Measurements from ENCODE around the gene COG1.

Gene COG1

DNA sequence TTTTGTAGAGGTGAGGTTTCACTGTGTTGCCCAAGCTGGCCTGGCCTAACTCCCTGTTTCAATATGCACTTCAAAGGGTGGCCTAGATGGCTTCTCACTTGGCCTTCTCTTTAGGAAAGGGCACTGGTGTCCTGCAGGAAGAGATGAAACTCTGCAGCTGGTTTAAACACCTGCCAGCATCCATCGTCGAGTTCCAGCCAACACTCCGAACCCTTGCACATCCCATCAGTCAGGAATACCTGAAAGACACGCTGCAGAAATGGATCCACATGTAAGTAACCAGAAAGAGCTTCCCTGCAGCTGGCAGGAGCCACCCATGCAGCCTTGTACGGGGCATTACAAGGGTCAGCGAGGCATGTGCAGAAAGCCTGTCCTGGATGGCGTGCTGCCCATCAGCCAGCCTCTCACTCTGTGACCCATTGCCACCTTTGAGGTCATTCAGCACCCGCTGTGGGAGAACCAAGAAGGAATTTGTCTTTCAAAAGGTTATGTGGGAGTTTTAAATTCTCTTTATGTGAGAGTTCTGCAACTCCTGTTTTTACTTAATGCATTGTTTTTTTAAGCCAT lies 7.0 kb downstream of the COG1 start:
- no peak for DNase-seq

DNA sequence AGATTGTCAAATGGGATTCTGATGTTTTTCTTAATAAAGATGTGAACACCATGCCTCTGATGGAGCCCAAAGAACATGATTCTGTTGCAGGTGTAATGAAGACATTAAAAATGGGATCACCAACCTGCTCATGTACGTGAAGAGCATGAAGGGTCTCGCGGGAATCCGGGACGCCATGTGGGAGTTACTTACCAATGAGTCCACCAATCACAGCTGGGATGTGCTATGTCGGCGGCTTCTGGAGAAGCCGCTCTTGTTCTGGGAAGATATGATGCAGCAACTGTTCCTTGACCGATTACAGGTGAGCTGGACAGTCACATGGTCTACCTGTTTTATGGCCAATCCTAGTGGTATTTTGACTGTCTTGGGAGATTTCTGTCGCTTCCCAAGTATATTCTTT lies 7.6 kb downstream of the COG1 start:
- DNase-seq: no peak

DNA sequence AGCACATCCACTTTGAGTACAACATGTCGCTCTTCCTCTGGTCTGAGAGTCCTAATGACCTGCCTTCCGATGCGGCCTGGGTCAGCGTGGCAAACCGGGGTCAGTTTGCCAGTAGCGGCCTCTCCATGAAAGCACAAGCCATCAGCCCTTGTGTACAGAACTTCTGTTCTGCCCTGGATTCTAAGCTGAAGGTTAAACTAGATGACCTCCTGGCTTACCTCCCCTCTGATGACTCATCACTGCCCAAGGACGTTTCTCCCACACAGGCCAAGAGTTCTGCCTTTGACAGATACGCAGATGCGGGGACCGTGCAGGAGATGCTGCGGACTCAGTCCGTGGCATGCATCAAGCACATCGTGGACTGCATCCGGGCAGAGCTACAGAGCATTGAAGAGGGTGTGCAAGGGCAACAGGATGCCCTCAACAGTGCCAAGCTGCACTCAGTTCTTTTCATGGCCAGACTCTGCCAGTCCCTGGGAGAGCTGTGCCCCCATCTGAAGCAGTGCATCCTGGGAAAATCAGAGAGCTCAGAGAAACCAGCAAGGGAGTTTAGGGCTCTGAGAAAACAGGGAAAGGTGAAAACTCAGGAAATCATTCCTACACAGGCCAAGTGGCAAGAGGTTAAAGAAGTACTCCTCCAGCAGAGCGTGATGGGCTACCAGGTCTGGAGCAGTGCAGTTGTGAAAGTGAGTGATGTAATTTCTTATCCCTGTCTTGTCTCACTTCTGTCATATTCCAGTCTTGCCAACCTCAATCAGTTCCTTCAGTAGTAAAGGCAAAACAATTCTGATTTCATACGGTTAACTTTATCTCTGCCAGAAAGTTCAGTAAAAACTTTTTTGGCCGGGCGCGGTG lies 8.6 kb downstream of the COG1 start:
- no peak for DNase-seq

DNA sequence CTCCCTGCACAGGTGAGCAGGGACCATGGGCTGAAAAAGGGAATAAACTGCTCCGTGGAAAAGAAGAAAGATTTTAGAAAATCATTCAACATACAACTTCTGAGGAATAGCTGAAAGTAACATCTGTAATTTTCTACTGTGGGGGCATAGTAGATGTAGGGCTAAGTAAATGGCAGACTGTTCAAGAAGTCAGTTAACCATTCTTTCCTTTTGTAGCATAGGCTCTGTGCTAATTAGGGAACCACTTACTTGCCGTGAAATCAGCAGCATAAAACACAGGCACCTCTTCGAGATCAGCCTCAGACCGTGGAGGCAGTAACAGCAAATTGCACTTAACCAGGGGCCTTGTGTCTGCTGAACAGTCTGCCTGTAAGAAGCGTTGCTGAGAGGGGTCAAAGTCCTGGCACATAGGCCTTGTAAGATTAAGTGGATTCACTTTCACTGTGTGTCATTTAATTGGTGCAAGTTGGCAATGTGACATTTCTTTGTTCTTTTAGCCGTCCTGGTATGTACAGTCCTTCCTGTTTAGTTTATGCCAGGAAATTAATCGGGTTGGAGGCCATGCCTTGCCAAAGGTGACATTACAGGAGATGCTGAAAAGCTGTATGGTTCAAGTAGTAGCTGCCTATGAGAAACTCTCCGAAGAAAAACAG lies 10.4 kb downstream of the COG1 start:
- DNase-seq: no peak

DNA sequence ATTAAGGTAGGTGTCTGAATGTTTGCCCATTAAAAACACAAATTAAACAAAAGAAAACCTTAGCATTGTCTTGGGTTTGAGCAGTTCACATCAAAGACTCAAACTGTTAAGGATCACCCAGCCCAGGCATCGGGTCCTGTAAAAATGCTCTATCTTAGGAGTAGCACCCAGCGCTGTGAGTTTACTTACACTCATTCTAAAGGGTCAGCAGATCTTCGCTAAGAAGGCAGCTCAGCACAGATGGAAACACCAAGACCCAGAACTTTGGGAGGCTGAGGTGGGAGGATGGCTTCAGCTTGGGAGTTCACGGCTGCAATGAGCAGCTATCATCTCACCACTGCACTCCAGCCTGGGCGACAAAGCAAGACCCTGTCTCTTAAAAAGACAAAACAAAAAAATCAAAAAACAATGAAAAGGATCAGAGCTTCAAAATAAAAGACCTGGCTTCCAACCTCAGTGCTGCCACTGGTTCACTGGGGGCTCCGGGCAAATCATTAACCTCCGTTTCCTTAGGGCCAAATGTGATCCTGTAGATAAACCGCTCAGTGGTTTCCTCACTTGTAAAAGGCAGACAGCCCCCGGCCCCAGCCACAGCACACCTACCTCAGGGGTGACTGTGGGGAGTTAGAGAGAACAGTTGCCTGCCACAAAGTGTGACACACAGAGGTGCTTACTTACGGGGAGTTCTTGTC lies 11.1 kb downstream of the COG1 start:
- DNase-seq: no peak

DNA sequence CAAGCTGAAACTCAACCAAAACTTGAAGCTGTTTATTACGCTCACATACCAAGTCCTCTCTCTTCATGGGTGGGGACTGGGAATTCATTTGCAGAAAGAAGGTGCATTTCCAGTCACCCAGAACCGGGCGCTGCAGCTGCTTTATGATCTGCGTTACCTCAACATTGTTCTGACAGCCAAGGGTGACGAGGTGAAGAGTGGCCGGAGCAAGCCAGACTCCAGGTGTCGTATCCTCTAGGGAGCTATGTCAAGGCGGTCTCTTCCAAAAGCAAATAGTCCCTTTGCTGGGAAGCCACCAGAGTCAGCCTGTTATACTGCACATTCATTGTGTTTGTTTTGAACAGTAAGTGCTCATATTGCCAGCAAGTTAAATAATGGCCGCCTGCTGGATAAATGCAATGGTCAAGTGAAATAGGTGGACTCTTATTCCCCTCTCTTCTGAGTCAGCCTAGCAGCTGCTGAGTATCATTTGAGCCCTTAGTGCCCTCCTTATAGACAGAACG lies 12.7 kb downstream of the COG1 start:
- no peak for DNase-seq

DNA sequence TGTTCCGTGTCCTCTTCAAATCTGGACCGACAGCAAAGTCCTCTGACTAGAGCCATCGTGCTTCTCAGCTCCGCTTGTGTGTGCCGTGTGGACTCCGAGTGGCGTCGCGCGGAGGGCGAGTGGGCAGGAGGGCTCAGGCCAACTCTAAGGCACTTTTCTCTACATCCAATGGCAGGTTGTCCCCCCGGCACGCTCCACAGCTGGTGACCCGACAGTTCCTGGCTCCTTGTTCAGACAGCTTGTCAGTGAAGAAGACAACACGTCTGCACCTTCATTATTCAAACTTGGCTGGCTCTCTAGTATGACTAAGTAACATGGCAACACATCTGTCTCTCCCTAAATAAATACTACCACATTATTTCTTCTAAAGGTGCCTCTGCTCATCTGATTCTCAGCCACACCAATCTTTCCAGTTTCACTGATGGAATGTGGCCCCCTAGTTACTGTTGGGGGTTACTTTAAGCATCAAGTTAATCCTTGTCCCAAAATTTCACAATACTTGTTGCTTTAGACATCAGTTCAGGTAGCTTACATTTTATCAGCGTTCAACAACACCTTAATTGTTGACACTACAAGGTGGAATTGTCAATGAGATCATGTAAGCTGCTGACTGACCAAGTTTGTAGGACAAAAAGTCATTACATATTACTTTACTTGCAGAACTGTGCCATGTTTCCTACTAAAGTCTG lies 15.4 kb downstream of the COG1 start:
- no peak for DNase-seq

DNA sequence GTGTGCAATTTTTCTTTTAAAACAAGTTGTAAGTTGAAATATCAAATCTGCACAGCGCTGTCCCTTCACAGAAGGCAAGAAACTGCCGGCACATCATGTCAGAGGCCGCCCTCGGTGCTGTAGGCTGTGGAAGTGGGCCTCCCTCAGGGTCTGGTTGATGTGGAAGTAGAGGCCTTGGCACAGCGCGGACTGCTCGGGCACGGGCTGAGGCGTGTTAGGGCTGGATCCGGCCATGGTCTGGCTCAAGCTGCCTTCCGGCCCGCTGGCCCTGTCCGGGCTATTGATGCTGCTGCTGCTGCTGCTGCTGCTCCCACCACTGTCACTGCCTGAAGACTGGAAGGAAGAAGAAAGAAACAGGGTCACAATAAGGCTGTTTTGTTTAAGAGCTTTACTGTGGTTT lies 16.6 kb downstream of the COG1 start:
- no peak for DNase-seq

DNA sequence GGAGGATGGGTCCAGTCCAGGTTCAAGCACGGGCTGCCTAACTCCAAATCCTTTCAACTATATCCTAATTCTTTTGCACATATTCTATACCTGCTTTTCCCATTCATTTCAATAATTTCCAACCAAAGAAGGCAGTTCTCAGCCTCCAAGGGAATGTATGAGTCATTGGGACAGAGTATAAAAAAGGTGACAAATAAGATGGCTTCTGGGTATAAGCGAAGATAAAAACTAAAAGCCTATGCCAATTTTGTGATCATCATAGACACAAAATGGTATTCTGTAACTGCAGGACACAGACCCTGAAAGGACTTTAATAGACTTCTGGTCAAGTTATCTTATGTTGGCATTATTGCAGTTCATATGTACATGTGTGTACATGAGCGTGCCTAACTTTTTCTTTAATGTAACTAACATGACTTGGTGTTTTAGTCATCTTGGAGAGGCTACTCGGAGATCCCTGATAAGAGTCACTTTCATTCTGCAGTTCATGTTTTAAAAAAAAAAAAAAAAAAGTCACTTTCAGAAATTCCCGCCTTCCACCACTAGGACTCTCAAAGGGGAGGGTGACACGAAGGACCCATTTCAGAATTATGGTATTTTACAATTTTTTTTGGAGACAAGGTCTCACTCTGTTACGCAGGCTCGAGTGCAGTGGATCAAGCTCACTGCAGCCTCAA lies 17.3 kb downstream of the COG1 start:
- DNase-seq: no peak

DNA sequence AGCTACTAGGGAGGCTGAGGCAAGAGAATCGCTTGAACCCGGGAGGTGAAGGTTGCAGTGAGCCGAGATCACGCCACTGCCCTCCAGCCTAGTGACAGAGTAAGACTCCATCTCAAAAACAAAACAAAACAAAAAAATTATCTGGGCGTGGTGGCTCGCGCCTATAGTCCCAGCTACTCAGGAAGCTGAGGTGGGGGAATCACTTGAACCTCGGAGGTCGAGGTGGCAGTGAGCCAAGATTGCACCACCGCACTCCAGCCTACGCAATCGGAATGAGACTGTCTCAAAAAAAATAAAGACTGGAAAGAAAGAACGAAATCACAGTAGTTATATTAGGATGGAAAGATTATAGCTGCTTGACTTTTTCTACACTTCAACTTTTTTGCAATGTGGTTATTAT lies 18.9 kb downstream of the COG1 start:
- no peak for DNase-seq

DNA sequence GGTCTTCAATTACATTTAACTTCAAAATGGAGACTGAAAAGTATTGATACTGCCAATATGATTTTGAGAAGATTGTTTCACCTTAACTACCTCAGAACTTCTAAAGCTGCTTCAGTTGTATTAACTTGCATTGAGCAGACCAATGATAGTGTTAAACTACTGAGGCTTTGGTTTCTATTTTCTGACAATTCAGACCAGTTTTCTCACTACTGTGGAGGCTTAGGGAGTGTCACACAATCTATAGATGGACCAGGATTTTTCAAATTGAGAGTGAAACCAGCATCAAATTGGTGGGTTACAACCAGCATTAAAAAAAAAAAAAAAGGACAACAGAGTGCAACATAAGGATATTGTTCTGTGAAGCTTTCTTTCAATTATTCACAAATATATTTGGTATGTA lies 21.2 kb downstream of the COG1 start:
- no peak for DNase-seq

DNA sequence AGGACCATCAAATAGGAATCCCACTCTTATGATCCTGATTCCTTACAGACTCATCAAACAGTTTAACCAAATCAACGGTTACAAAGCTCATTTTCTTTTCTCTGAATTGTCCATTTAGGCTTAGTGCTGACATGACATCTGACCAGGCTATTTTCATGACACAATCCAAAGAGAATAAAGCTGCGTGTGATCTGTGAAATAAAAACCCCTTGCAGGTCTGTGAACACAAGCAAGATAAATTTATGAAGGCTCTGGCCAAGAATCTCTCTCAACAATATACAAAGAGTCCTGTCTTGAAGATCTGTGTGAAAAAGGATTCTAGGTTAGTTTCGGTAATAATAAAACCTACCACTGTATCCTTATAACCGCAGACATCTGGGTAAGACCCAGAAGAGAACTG lies 22.0 kb downstream of the COG1 start:
- no peak for DNase-seq

DNA sequence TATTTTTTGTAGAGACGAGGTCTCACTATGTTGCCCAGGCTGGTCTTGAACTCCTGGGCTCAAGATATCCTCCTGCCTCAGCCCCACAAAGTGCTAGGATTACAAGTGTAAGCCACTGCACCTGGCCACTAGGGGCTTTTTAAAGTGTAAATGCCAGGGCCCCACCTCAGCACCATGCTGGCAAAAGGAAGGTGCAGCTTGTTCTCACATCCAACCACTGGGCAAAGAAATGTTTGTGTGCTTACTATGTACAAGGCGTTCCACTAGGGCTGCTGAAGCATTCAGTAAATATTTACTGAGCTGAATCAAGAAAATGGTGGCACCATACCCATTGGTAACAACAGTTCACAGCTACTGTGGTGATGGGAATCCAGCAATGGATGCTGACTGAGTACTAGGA lies 22.6 kb downstream of the COG1 start:
- DNase-seq: no peak

DNA sequence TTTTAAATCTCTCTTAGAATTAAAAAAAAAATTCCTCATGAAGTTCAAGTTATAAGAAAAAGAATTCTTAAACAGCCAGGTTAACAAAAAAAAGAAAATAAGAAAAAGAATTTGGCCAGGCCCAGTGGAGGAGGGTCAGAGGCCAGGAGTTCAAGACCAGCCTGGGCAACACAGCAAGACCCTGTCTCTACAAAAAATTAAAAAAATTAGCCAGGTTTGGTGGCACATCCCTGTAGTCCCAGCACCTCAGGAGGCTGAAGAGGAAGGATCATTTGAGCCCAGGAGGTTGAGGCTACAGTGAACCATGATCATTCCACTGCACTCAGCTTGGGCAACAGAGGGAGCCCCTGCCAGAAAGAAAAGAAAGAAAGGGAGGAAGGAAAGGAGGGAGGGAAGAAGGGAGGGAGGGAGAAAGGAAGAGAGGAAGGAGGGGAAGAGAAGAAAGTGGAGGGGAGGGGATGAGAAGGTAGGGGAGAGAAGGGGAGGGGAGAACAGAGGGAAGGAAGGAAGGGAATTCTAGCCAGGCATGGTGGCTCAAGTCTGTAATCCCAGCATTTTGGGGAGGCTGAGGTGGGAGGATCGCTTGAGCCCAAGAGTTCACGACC lies 30.9 kb downstream of the COG1 start:
- DNase-seq: no peak

DNA sequence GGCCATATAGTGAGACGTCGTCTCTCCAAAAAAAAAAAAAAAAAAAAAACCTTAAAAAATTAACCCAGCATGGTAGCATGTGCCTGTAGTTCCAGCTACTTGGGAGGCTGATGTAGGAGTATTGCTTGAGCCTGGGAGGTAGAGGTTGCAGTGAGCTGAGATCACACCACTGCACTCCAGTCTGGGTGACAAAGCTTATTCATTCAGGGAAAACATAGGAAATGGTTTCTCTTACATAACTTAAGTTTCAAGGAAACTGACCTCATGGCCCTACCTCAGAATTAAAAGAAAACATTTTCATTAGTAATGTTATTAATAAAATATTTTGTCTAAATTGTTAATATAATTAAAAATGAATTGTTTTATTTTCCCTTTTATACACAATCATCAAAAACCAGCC lies 31.4 kb downstream of the COG1 start:
- DNase-seq: no peak

DNA sequence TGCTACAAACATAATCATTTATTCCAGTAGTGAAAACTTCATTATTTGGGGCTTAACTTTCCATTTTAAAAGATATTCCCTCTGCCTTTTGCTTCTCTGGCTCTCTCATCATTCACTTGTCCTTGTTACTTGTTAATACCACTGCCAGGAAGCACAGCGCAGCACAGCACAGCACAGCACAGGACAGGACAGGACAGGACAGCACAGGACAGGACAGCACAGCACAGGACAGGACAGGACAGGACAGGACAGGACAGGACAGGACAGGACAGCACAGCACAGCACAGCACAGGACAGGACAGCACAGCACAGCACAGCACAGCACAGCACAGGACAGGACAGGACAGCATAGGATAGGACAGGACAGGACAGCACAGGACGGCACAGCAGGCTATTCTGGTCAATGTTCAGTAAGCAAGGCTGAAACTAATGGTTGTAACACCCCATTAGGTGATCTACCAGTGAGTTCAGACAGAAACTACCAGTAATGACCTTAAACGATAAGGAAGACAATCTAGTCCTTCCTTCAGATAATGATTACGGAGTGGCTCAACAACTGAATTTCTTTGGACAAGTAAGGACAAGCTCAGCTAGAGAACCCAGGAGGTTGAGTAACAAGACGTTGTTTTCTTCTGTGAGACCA lies 31.9 kb downstream of the COG1 start:
- no peak for DNase-seq

DNA sequence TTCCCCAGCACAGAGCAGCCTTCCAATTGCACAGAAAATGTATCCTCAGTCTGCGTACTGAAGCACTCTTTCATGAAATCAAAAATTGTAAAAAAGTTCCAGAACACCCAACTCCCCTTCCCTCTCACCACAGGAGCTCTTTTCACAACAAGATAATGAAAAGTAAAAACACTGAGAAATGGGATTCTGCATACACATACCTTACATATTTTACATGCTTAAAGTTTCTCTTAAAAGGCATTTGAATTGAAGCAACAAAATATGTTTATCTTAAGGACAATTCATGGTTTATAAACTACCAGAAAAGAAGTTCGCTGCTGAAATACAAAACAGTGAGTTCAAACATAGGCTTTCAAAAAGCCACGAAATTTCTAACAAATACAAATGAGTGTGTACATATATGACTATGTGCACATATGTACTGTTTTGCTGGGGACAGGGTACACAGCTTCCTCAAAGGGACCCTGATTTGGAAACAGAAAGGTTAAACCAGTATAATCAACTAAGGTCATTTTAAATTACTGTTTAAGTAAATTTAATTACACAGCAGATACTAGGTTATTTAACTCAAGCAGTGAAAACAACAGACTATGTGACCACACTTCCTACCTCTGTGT lies 33.8 kb downstream of the COG1 start:
- DNase-seq: no peak

DNA sequence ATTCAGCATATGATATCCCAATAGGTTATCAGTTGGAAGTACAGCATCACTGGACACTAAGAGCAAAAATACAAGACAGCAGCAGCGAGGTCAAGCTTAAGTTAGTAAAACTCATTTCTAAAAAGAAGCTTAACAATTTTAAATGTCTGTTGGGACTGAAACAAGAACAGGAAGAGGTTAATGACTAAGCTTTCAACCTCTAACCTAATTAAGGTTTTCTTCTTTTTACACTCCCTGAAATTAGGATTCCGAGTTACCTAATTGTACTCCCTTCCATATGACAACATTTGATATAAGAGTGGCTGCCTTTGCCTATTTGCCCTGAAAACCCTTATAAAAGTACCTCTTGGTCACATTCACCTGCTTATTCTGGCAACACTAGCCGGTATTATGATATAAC lies 34.5 kb downstream of the COG1 start:
- DNase-seq: no peak

DNA sequence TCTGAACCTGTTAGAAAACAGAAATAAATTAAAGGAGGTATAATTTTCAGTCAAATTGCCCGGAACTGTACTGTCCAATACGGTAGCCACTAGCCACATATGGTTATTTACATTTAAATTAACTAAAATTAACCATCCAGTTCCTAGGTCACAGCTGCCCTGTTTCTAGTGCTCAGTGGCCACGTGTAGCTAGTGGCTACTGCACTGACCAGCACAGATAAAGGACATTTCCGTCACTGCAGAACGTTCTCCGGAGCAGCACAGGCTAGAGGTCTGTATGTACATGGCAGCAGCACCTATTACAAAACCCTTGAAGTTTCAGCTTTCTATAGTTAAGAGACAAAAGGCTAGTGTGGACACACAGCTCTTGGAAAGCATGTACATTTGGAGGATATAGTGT lies 35.1 kb downstream of the COG1 start:
- no peak for DNase-seq

DNA sequence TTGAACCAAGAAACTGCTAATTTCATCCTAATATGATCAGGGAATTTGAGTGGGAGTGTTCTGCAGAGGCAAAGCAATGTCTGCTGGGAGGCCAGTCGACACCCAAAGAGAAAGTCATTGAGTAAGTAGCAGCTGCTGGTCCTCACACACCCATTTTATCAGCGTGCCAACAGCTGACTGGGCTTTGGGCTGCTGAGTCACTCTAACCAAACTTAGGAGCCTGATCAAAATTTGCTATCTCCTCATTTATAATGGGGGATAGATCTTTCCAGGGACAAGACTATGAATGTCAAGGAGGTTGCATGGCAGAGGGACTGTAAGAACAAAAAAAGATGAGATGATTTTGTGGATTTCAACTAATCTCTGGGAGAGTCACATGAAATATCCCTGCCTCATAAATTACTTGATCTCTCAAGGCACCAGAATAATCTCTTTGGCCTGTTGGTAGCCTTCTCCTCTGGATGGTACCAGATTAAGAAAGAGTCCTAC lies 35.9 kb downstream of the COG1 start:
- peak in 1 of 2 experiments; percentile 51 for DNase-seq

DNA sequence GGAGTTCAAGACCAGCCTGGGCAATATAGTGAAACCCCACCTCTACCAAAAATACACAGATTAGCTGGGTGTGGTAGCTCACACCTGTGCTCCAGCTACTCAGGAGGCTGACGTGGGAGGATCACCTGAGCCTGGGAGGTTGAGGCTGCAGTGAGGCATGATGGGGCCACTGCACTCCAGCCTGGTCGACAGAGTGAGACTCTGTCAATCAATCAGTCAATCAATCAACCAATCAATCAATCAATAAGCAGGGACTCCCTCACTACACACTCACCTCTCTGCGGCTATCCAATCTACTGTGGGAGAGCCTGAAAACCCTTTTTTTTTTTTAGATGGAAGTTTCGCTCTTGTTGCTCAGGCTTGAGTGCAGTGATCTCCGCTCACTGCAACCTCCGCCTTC lies 37.2 kb downstream of the COG1 start:
- no peak for DNase-seq
